Measurements from ENCODE around the gene IREB2.
"Not testable (repeated sequence)": the region's sequence is repeated elsewhere in the genome, so short reads cannot be mapped to it uniquely, and the experiment has no call there.

Gene IREB2

DNA sequence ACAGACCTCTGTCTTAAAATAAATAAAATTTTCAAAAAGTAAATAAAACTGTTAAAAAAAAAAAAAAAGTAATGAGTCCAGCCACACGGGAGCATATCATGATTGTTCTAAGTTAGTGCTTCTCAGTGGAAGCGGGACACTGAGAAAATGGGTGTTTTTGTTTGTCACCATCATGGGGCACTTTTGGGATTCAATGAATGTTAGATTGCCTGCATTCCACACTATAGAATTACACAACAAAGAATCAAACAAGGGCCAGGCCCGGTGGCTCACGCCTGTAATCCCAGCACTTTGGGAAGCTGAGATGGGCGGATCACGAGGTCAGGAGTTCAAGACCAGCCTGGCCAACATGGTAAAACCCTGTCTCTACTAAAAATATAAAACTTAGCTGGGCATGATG lies 3.3 kb upstream of the IREB2 start:
- not testable (repeated sequence) for DNase-seq (ENCODE audit: low read depth)

DNA sequence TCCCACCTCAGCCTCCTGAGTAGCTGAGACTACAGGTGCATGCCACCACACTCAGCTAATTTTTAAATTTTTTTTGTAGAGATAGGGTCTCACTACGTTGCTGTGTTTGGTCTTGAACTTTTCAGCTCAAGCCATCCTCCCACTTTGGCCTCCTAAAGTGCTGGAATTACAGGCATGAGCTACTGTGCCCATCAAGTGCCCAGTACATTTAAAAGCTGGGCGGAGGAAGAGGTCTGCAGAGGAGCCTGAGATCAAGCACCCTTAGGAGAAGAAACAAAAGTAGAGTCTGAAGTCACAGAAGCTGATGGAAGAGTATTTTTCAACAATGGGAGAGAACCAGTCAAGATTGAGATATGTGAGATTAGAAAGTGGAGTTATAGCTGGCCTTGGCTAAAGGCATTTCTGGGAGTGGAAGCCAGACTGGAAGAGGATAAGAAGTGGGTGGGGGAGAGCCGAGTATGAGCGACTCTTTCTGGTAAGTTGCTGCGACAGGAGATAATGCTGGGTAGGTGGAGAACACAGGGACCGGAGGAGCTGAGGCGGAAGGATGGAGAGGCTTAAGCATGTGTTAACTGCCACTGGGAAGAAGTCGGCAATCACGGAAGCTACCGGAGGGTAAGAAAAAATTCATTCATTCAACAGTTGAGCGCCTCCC lies 782 bp upstream of the IREB2 start:
- no peak for DNase-seq (ENCODE audit: low read depth)

- DNase-seq (ENCODE audit: low read depth) = no peak
Measured at GRCh38 chr15:78438619-78439285, 736 bp downstream of the IREB2 start.

DNA sequence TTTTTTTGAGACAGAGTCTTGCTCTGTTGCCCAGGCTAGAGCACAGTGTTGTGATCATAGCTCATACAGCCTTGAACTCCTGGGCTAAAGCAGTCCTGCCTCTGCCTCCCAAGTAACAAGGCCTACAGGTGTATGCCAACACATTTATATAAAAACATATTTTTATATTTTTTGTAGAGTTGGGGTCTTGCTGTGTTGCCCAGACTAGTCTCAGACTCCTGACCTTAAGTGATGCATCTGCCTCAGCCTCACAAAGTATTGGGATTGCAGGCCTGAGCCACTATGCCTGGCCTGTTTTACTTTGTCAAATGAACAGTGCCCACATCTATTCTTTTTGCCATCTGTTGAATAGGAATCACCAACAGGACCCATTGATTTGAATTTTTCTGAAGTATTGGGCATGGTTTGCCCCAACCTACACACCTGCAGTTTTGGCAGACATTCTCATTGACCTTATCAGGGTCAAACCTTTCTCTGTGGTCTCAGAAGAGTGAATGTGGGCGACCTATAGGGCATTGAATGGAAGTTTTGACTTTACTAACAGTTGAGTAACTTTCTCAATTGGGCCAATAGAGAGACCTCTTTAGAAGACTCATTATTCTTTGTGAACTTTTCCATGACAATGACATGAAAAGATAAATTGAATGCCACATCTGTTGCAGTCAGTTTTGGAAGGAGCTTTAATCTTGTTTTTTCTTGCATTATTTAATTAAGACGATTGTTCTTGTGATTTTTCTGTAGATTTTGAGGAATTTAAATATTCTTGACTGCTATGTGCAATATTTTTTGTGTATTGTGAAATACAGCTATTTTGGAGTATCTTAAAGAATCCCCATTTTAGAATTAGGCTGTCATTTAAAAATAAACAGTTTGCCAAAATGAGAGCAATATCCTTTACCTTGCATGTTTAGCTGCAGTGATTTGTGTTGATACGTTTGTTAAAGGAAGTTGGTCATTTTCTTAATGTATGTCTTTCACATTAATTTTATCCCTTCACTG lies 2.7 kb downstream of the IREB2 start:
- DNase-seq (ENCODE audit: low read depth) = no peak

- no peak for DNase-seq (ENCODE audit: low read depth)
Measured at GRCh38 chr15:78444255-78444654, 6.2 kb downstream of the IREB2 start.

DNA sequence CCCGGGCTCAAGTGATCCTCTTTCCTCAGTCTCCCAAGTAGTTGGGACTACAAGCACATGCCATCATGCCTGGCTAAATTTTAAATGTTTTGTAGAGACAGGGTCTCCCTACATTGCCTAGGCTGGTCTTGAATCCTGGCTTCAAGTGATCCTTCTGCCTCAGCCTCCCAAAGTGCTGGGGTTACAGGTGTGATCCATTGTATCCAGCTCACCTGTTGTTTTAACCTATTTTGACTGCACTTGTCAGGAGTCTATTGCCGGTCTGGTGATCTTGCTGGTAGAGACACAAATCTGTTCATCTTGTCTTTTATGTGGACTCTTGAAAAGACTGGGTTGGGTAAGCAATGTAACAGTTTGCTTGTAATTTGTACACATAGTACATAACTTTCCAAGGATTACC lies 7.9 kb downstream of the IREB2 start:
- DNase-seq (ENCODE audit: low read depth) = no peak

DNA sequence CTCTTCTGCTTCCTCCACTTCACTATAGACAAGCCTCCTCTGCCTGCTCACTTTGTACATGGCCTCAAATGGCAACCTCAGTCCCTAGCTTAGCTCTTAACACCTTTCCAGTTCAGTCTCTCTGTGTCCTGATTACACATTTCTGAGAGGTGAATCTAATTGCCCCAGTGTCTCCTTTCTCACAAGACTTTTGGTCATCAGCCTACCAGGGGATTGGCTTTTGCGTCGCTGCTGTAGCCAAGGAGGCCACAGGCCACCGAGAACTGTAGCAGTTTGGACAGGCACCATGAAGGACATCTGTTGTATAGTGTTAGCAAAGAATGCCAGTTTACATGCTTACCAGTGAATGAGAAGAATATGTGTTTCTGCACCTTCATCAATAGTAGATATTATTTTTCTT lies 8.5 kb downstream of the IREB2 start:
- DNase-seq (ENCODE audit: low read depth) = no peak

- no peak for DNase-seq (ENCODE audit: low read depth)
Measured at GRCh38 chr15:78448441-78449219, 10.6 kb downstream of the IREB2 start.

DNA sequence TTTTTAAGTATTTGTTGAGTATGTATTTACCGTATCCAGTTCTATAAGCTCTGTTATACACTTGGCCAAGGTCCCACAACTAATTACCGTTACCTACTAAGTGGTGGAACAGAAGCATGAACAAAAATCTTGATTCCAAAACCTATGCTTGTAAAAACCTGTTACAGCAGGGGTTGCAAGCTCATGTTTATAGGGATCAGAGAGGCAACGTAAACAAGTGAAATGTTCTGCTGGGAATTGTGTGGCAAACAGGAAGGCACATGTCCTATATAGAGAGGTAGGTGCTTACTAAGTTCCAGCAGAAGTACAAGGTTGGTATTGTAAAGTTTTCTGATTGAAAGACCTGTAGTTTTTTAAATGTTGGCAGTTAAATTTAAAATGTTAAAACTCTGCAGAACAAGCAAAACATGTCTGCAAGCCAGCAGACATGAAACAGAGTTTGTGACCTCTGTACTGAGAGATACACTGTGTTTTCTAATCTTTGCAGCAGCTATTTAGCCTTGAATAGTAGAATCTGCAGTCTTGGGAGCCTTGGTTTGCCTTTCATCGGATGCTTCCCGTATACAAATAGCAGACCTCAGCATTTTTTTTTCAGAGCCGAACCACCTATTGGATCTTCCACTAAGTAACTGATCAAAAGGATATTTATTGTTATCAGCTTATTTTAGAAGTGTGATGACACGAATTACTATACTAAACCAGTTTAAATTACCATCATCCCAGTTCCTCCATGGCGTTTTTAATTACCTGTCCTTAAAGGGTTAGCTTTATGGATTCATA lies 11.4 kb downstream of the IREB2 start:
- no peak for DNase-seq (ENCODE audit: low read depth)

DNA sequence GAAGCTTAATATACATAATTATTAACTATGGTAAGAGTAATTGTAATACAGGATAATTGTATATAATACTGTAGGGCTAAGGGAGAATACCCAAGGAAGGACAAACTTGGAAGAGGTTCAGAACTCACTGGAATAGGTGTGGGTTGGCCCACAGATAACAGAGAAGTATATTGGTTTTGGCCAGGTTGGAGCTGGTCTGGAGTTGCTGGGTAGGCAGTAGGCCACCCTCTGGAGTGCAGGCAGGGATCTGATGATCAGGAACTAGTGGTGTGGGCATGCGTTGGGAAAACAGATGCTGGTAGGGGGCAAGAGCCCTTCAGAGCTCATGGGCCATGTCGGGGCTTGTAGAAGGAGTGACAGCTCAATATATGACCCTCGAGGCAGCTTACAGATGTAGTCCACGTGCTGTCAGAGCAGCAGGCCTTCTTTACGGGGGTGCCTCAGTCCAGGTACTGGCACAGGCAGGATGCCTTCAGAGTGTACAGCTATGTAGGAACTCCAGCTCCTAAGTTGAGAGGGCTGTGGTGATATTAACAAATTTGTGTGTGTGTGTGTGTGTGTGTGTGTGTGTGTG lies 12.4 kb downstream of the IREB2 start:
- DNase-seq (ENCODE audit: low read depth) = no peak

DNA sequence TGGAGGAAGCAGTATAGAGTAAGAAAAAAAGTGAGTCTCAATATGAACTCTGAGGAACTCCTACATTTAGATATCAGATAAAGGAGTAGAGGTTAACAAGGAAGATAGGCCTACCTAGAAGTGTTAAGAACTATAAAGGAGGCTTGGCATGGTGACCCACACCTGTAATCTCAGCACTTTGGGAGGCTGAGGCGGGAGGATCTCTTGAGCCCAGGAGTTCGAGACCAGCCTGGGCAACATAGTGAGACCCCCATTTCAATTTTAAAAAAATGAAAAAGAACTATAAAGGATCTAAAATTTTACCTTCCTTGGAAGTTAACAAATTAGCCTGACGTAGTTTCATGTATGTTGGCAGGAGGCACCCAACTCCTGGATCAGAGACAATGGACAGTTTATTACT lies 14.5 kb downstream of the IREB2 start:
- no peak for DNase-seq (ENCODE audit: low read depth)

GRCh38 chr15:78453447-78453846 lies 15.4 kb downstream of the IREB2 start:
- DNase-seq (ENCODE audit: low read depth) = no peak

GRCh38 chr15:78454992-78455391 lies 17.0 kb downstream of the IREB2 start:
- no peak for DNase-seq (ENCODE audit: low read depth)

- DNase-seq (ENCODE audit: low read depth) = no peak
Measured at GRCh38 chr15:78455749-78456148, 17.7 kb downstream of the IREB2 start.

DNA sequence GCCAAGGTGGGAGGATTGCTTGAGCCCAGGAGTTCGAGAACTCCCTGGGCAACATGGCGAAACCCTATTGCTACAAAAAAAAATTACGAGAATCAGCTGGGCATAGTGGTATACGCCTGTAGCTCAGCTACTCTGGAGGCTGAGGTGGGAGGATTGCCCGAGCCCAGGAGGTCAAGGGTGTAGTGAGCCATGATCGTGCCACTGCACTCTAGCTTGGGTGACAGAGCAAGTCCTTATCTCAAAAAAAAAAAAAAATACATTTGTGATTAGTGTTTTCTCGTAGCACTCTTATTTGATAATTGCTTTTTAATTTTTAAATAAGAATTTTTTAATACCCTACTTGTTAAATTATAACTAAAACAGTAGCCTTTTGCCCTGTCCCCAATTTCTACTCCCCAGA lies 18.4 kb downstream of the IREB2 start:
- no peak for DNase-seq (ENCODE audit: low read depth)

- DNase-seq (ENCODE audit: low read depth) = no peak
Measured at GRCh38 chr15:78457101-78457500, 19.1 kb downstream of the IREB2 start.

- DNase-seq (ENCODE audit: low read depth) = no peak
Measured at GRCh38 chr15:78460737-78461136, 22.7 kb downstream of the IREB2 start.

- no peak for DNase-seq (ENCODE audit: low read depth)
Measured at GRCh38 chr15:78461171-78461888, 23.3 kb downstream of the IREB2 start.

DNA sequence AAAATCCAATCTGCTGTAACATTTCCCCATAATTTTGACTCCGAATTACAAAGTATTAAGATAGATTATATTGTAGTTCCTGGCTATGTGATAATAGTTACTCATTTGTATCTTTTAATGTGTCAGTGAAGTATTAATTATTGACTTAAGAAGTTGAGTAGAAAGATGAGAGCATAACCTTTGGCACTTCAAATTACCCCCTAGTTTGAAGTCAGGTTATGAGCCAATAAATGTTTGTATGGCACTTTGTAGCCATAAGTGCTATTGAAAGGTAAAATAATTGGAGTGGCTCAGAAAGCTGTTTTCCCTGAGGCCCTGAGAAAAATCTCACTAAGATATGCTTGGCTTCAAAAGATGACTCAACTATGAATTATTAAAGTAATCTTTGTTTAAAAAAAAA lies 31.0 kb downstream of the IREB2 start:
- DNase-seq (ENCODE audit: low read depth) = no peak

GRCh38 chr15:78477295-78477694 lies 39.3 kb downstream of the IREB2 start:
- DNase-seq (ENCODE audit: low read depth) = no peak
